ENCODE measurements around the gene DOCK9.

Gene DOCK9

DNA sequence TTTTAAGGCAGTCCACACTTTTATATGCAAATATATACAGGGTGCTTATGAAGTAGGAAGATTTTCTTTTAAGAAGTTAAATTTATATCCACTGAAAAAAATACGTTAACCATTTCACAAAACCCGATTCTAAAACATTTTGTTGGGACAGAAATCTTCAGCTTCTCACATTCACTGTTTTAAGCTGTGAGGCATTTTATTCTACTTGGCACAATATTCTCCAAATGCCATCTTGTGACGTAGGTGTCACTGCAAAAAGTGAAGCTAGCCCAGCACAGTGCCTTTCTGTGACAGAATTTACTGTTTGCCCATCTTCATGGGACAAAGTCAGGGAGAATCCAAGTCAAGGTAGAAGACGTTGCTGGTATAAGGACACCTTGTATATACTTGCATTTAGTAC lies 130.9 kb downstream of the DOCK9 start:
- no peak for TF ChIP-seq FOXM1 (IDR thresholded peaks at IDR 0.05; ENCODE audit: borderline replicate concordance, low read depth)
- TF ChIP-seq, protein P1, sequence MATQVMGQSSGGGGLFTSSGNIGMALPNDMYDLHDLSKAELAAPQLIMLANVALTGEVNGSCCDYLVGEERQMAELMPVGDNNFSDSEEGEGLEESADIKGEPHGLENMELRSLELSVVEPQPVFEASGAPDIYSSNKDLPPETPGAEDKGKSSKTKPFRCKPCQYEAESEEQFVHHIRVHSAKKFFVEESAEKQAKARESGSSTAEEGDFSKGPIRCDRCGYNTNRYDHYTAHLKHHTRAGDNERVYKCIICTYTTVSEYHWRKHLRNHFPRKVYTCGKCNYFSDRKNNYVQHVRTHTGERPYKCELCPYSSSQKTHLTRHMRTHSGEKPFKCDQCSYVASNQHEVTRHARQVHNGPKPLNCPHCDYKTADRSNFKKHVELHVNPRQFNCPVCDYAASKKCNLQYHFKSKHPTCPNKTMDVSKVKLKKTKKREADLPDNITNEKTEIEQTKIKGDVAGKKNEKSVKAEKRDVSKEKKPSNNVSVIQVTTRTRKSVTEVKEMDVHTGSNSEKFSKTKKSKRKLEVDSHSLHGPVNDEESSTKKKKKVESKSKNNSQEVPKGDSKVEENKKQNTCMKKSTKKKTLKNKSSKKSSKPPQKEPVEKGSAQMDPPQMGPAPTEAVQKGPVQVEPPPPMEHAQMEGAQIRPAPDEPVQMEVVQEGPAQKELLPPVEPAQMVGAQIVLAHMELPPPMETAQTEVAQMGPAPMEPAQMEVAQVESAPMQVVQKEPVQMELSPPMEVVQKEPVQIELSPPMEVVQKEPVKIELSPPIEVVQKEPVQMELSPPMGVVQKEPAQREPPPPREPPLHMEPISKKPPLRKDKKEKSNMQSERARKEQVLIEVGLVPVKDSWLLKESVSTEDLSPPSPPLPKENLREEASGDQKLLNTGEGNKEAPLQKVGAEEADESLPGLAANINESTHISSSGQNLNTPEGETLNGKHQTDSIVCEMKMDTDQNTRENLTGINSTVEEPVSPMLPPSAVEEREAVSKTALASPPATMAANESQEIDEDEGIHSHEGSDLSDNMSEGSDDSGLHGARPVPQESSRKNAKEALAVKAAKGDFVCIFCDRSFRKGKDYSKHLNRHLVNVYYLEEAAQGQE (IDR thresholded peaks at IDR 0.05; ENCODE audit: low read depth): no peak
- TF ChIP-seq ZBTB7A (IDR thresholded peaks at IDR 0.05; ENCODE audit: low read depth): no peak
- TF ChIP-seq TAF1 (IDR thresholded peaks at IDR 0.05; ENCODE audit: low read depth): no peak
- no peak for TF ChIP-seq TEAD4 (IDR thresholded peaks at IDR 0.05)
- TF ChIP-seq TCF12 (IDR thresholded peaks at IDR 0.05; ENCODE audit: low read depth): no peak
- TF ChIP-seq CREB1 (IDR thresholded peaks at IDR 0.05; ENCODE audit: low read depth): no peak
- no peak for TF ChIP-seq CEBPB (IDR thresholded peaks at IDR 0.05)
- TF ChIP-seq EP300 (IDR thresholded peaks at IDR 0.05; ENCODE audit: borderline replicate concordance): no peak
- TF ChIP-seq, protein P2, sequence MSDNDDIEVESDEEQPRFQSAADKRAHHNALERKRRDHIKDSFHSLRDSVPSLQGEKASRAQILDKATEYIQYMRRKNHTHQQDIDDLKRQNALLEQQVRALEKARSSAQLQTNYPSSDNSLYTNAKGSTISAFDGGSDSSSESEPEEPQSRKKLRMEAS (IDR thresholded peaks at IDR 0.05): no peak
- TF ChIP-seq NFIC (IDR thresholded peaks at IDR 0.05): no peak
- TF ChIP-seq EGR1 (IDR thresholded peaks at IDR 0.05): no peak
- no peak for TF ChIP-seq USF1 (IDR thresholded peaks at IDR 0.05)
- no peak for TF ChIP-seq YY1 (IDR thresholded peaks at IDR 0.05; ENCODE audit: low read depth)
- TF ChIP-seq RAD21 (IDR thresholded peaks at IDR 0.05; ENCODE audit: low read depth): no peak

GRCh38 chr13:98846521-98846920 lies 131.3 kb downstream of the DOCK9 start:
- TF ChIP-seq CEBPB (IDR thresholded peaks at IDR 0.05): no peak
- no peak for TF ChIP-seq EP300 (IDR thresholded peaks at IDR 0.05; ENCODE audit: borderline replicate concordance)
- no peak for TF ChIP-seq RAD21 (IDR thresholded peaks at IDR 0.05; ENCODE audit: low read depth)
- no peak for TF ChIP-seq YY1 (IDR thresholded peaks at IDR 0.05; ENCODE audit: low read depth)
- no peak for TF ChIP-seq TCF12 (IDR thresholded peaks at IDR 0.05; ENCODE audit: low read depth)
- no peak for TF ChIP-seq TAF1 (IDR thresholded peaks at IDR 0.05; ENCODE audit: low read depth)
- TF ChIP-seq NFIC (IDR thresholded peaks at IDR 0.05): no peak
- TF ChIP-seq USF1 (IDR thresholded peaks at IDR 0.05): no peak
- TF ChIP-seq TEAD4 (IDR thresholded peaks at IDR 0.05): no peak
- TF ChIP-seq FOXM1 (IDR thresholded peaks at IDR 0.05; ENCODE audit: borderline replicate concordance, low read depth): no peak
- TF ChIP-seq, protein P1 (IDR thresholded peaks at IDR 0.05; ENCODE audit: low read depth): no peak
- TF ChIP-seq CREB1 (IDR thresholded peaks at IDR 0.05; ENCODE audit: low read depth): no peak
- no peak for TF ChIP-seq ZBTB7A (IDR thresholded peaks at IDR 0.05; ENCODE audit: low read depth)
- TF ChIP-seq, protein P2 (IDR thresholded peaks at IDR 0.05): no peak
- no peak for TF ChIP-seq EGR1 (IDR thresholded peaks at IDR 0.05)

- TF ChIP-seq USF1 (IDR thresholded peaks at IDR 0.05) (no peak), TCF12 (IDR thresholded peaks at IDR 0.05; ENCODE audit: low read depth) (no peak), CEBPB (IDR thresholded peaks at IDR 0.05) (no peak), CREB1 (IDR thresholded peaks at IDR 0.05; ENCODE audit: low read depth) (no peak), ZBTB7A (IDR thresholded peaks at IDR 0.05; ENCODE audit: low read depth) (no peak), YY1 (IDR thresholded peaks at IDR 0.05; ENCODE audit: low read depth) (no peak), FOXM1 (IDR thresholded peaks at IDR 0.05; ENCODE audit: borderline replicate concordance, low read depth) (no peak), EGR1 (IDR thresholded peaks at IDR 0.05) (no peak), NFIC (IDR thresholded peaks at IDR 0.05) (no peak), RAD21 (IDR thresholded peaks at IDR 0.05; ENCODE audit: low read depth) (no peak), TEAD4 (IDR thresholded peaks at IDR 0.05) (no peak), EP300 (IDR thresholded peaks at IDR 0.05; ENCODE audit: borderline replicate concordance) (no peak), TAF1 (IDR thresholded peaks at IDR 0.05; ENCODE audit: low read depth) (no peak)
- TF ChIP-seq, protein P2 (IDR thresholded peaks at IDR 0.05): no peak
- TF ChIP-seq, protein P1 (IDR thresholded peaks at IDR 0.05; ENCODE audit: low read depth): no peak
These were observed 132.1 kb downstream of the DOCK9 start for GRCh38 chr13:98845742-98846141.
